KMS-11 (cell line): Measurements from ENCODE around the gene LRRC58.

ENCODE experiments used
- H2AFZ ChIP-seq: fragments of 200-600 bp; sonication (generic); 2 replicates; pipeline ENCODE4 v1.6.1; 2016; ENCODE audit warnings: antibody characterized with exemption, mixed run types, low read depth
- H3K27ac ChIP-seq: fragments of 200-600 bp; sonication (generic); 2 replicates; pipeline ENCODE4 v1.6.1; 2016; ENCODE audit warnings: mild to moderate bottlenecking, mixed run types
- H3K27me3 ChIP-seq: fragments of 200-600 bp; sonication (generic); 2 replicates; pipeline ENCODE4 v1.6.1; 2017; ENCODE audit warnings: mild to moderate bottlenecking, low read depth, mixed run types, moderate library complexity; ENCODE audit not compliant: insufficient read depth
- H3K36me3 ChIP-seq: fragments of 200-600 bp; sonication (generic); 2 replicates; pipeline ENCODE4 v1.6.1; 2017; ENCODE audit warnings: mild to moderate bottlenecking, mixed run types; ENCODE audit not compliant: insufficient read depth
- H3K4me1 ChIP-seq: fragments of 200-600 bp; sonication (generic); 2 replicates; pipeline ENCODE4 v1.6.1; 2016; ENCODE audit warnings: mild to moderate bottlenecking, low read depth, mixed run types; ENCODE audit not compliant: poor library complexity, severe bottlenecking
- H3K4me2 ChIP-seq: fragments of 200-600 bp; sonication (generic); 2 replicates; pipeline ENCODE4 v1.7.0; 2016; ENCODE audit warnings: mild to moderate bottlenecking, mixed run types
- H3K4me3 ChIP-seq: fragments of 200-600 bp; sonication (generic); IDR thresholded peaks from 2 replicates; pipeline ENCODE4 v1.6.1; 2017; ENCODE audit warnings: low read depth, low read length, mixed read lengths; ENCODE audit not compliant: insufficient read depth
- H3K79me2 ChIP-seq: fragments of 200-600 bp; sonication (generic); 2 replicates; pipeline ENCODE4 v1.6.1; 2016; ENCODE audit warnings: low read depth, mixed run types; ENCODE audit not compliant: insufficient read depth
- H3K9ac ChIP-seq: fragments of 200-600 bp; sonication (generic); 2 replicates; pipeline ENCODE4 v1.6.1; 2016; ENCODE audit warnings: mild to moderate bottlenecking, mixed run types
- H4K20me1 ChIP-seq: fragments of 200-600 bp; sonication (generic); 2 replicates; pipeline ENCODE4 v1.6.1; 2016; ENCODE audit warnings: mild to moderate bottlenecking, mixed run types; ENCODE audit not compliant: insufficient read depth
- CTCF ChIP-seq: fragments of 200-600 bp; sonication (generic); conservative IDR thresholded peaks from 2 replicates; pipeline ENCODE4 v1.6.1; 2017; ENCODE audit warnings: low read depth, mild to moderate bottlenecking, antibody characterized with exemption, low read length, moderate library complexity, mixed read lengths

The LRRC58 gene

DNA sequence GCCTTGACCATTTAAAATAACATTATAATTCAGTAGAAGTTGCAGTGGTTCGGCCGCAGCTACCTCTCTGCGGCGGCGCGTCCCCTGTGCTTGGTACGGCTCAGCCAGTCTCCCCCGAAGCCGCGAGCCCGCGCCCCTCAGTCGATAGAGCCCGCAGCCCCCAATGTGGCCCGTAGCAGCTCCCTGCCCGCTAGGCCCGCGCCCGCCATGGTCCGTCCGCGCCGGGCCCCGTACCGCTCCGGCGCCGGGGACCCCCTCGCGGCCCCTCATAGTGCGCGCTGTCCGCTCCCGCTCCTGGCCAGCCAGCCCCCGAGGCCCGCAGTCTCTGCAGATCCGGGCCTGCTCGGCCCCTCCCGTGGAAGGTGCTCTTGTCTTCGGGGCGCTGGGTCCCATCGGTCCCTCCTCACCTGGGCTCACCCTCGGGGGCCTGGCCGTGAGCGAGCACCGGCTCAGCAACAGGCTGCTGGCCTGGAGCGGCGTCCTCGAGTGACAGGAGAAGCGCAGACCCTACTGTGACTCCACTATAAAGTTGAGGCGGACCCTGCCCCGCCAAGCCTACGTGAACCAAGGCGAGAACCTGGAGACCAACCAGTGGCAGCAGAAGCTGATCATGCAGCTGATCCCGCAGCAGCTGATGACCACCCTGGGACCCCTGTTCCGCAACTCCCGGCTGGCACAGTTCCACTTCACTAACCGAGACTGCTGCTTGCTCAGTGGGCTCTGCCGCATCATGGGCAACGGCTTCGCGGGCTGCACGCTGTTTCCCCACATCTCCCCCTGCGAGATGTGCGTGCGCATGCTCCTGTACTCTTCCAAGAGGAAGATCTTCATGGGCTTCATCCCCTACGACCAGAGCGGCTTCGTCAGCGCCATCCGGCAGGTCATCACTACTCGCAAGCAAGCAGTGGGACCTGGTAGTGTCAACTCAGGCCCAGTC is 42.4 kb downstream of the LRRC58 start:
- H2AFZ ChIP-seq, result no peak overlapping the region
- H3K36me3 ChIP-seq, result no peaks in the 10 kb centered on the region
- no peaks in the 10 kb centered on the region for H3K27me3 ChIP-seq
- no peaks in the 10 kb centered on the region for H3K79me2 ChIP-seq
- no peak overlapping the region for H3K4me3 ChIP-seq
- H3K27ac ChIP-seq, result no peak overlapping the region
- TF ChIP-seq CTCF, result no peak
- no peaks in the 10 kb centered on the region for H3K4me1 ChIP-seq
- no peaks in the 10 kb centered on the region for H4K20me1 ChIP-seq
- H3K4me2 ChIP-seq, result no peak overlapping the region
- H3K9ac ChIP-seq, result no peak overlapping the region

GRCh38 chr3:120304616-120305015 is 44.5 kb downstream of the LRRC58 start:
- Histone ChIP-seq H3K4me3 (no peak overlapping the region), H3K79me2 (no peaks in the 10 kb centered on the region), H3K27me3 (no peaks in the 10 kb centered on the region), H3K4me2 (no peak overlapping the region), H3K9ac (no peak overlapping the region), H2AFZ (no peak overlapping the region), H3K36me3 (no peaks in the 10 kb centered on the region), H4K20me1 (no peaks in the 10 kb centered on the region), H3K4me1 (no peaks in the 10 kb centered on the region), H3K27ac (no peak overlapping the region)
- TF ChIP-seq CTCF, result no peak

DNA sequence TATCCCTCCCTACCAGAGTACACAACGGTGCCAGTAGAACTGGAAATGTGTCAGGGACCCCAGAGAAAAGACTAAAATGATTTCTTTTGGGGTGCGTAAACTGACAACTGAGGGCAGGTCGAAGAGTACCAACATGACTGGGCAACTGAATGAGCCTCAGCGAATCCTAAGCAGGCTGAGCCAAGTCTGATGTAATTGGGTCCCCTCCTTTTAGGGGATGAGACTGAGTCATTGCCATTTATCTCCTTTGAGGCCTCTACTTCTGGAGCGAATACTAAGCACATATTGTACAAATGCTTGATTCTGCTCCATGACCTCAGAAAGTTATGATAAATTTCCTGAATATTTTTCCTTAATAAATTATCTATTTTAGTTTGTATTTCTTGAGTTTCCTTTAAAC is 46.8 kb downstream of the LRRC58 start:
- Histone ChIP-seq H3K4me3 (no peak overlapping the region), H3K9ac (no peak overlapping the region), H3K4me2 (no peak overlapping the region), H3K36me3 (no peaks in the 10 kb centered on the region), H3K4me1 (no peaks in the 10 kb centered on the region), H4K20me1 (no peaks in the 10 kb centered on the region), H2AFZ (no peak overlapping the region), H3K27me3 (no peaks in the 10 kb centered on the region), H3K79me2 (no peaks in the 10 kb centered on the region), H3K27ac (no peak overlapping the region)
- no peak for TF ChIP-seq CTCF

DNA sequence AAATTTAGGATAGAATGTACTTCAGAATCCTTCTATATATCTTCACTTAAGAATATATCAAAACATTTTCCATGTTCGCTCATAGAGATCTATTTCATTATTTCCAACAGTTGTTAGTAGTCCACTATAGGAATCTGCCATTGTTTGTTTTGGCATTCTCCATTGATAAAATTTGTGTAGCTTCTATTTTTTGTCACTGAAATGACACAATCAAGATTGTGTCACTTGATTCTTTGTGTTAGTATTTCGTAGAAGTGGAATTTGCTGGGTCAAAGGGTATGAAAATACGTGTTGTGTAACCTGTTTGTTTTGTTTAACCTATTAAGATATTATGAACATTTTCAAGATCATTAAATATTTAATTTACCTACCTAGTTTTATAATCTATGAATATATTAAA is 48.2 kb downstream of the LRRC58 start:
- H3K79me2 ChIP-seq, result no peaks in the 10 kb centered on the region
- H4K20me1 ChIP-seq, result no peaks in the 10 kb centered on the region
- H3K27ac ChIP-seq, result no peak overlapping the region
- no peaks in the 10 kb centered on the region for H3K4me1 ChIP-seq
- no peak overlapping the region for H3K4me2 ChIP-seq
- H3K9ac ChIP-seq, result no peak overlapping the region
- no peak for TF ChIP-seq CTCF
- H3K36me3 ChIP-seq, result no peaks in the 10 kb centered on the region
- H3K4me3 ChIP-seq, result no peak overlapping the region
- H2AFZ ChIP-seq, result no peak overlapping the region
- no peaks in the 10 kb centered on the region for H3K27me3 ChIP-seq
